ENCODE measurements around the gene SNAI3. TPM values are rescaled to one million over a fixed set of nuclear protein-coding genes. Genes with fewer than 3 reads are reported as not detected.

SNAI3 gene
- total RNA-seq, 2 donors from 2014 or later = 0.25 to 0.40 TPM

- no peaks in the 10 kb centered on the region for H3K36me3 ChIP-seq
- no peak for DNase-seq
- H3K4me3 ChIP-seq = no peak overlapping the region
- no peak for TF ChIP-seq CTCF (IDR thresholded peaks at IDR 0.05)
- intact Hi-C loops (cut with DNase I) = no loop called here
- no peak overlapping the region for H3K9ac ChIP-seq (ENCODE audit: low read depth in 2 of 2, low read length in 2 of 2)
- H3K27me3 ChIP-seq = peaks cover 8% of the 10 kb centered on the region
- no peak overlapping the region for H3K27ac ChIP-seq
- no peaks in the 10 kb centered on the region for H3K9me3 ChIP-seq
- H3K4me1 ChIP-seq = peaks cover 4% of the 10 kb centered on the region
These were observed 7.9 kb downstream of the SNAI3 start for GRCh38 chr16:88678224-88678979.

- intact Hi-C loops (cut with DNase I) = no loop called here
- no peak for DNase-seq
- Histone ChIP-seq H3K9ac (ENCODE audit: low read depth in 2 of 2, low read length in 2 of 2) (no peak overlapping the region), H3K9me3 (no peaks in the 10 kb centered on the region), H3K27ac (no peak overlapping the region), H3K27me3 (peaks cover 8% of the 10 kb centered on the region), H3K4me3 (no peak overlapping the region), H3K4me1 (peaks cover 4% of the 10 kb centered on the region), H3K36me3 (no peaks in the 10 kb centered on the region)
- no peak for TF ChIP-seq CTCF (IDR thresholded peaks at IDR 0.05)
These were observed 8.6 kb downstream of the SNAI3 start for GRCh38 chr16:88677721-88678120.

- no peak for DNase-seq
- intact Hi-C loops (cut with DNase I) = no loop called here
These were observed 9.6 kb downstream of the SNAI3 start for GRCh38 chr16:88676502-88677242.

GRCh38 chr16:88673716-88674379 lies 12.5 kb downstream of the SNAI3 start:
- Histone ChIP-seq H3K4me3 (no peak overlapping the region), H3K36me3 (no peaks in the 10 kb centered on the region), H3K4me1 (no peaks in the 10 kb centered on the region), H3K27me3 (peaks cover 8% of the 10 kb centered on the region), H3K9ac (ENCODE audit: low read depth in 2 of 2, low read length in 2 of 2) (no peak overlapping the region), H3K27ac (no peak overlapping the region), H3K9me3 (no peaks in the 10 kb centered on the region)
- intact Hi-C loops (cut with DNase I) = no loop called here
- DNase-seq = no peak
- TF ChIP-seq CTCF (IDR thresholded peaks at IDR 0.05) = no peak

More at GRCh38 chr16:88676502-88677242, 9.6 kb downstream of the SNAI3 start:
- peaks cover 8% of the 10 kb centered on the region for H3K27me3 ChIP-seq
- no peaks in the 10 kb centered on the region for H3K9me3 ChIP-seq
- H3K36me3 ChIP-seq = no peaks in the 10 kb centered on the region
- H3K9ac ChIP-seq (ENCODE audit: low read depth in 2 of 2, low read length in 2 of 2) = no peak overlapping the region
- TF ChIP-seq CTCF (IDR thresholded peaks at IDR 0.05) = no peak
- H3K27ac ChIP-seq = no peak overlapping the region
- H3K4me3 ChIP-seq = no peak overlapping the region
- H3K4me1 ChIP-seq = peaks cover 4% of the 10 kb centered on the region

GRCh38 chr16:88672776-88673175 lies 13.5 kb downstream of the SNAI3 start:
- TF ChIP-seq CTCF (IDR thresholded peaks at IDR 0.05) = no peak
- intact Hi-C loops (cut with DNase I) = no loop called here
- DNase-seq = no peak

More at GRCh38 chr16:88672776-88673175, 13.5 kb downstream of the SNAI3 start:
- Histone ChIP-seq H3K27me3 (peaks cover 3% of the 10 kb centered on the region), H3K4me1 (no peaks in the 10 kb centered on the region), H3K4me3 (no peak overlapping the region), H3K9me3 (no peaks in the 10 kb centered on the region), H3K27ac (no peak overlapping the region), H3K9ac (ENCODE audit: low read depth in 2 of 2, low read length in 2 of 2) (no peak overlapping the region), H3K36me3 (no peaks in the 10 kb centered on the region)

Data from colonic mucosa (tissue), 4 donors.